ENCODE data around the gene TFF3.

GRCh38 chr21:42347601-42348327 lies 32.6 kb upstream of the TFF3 start:
- TF ChIP-seq EZH2 (IDR thresholded peaks at IDR 0.05; ENCODE audit: insufficient read depth, poor library complexity, severe bottlenecking) (no peak), EZH2phosphoT487 (IDR thresholded peaks at IDR 0.05; ENCODE audit: insufficient read depth, low read depth) (no peak)
